Fibroblast of pulmonary artery (primary cell): ENCODE data around the gene ANKRD13C.

ENCODE experiments used
- DNase-seq: peaks from one replicate; pipeline ENCODE4 v3.0.0-alpha.2; 2010; ENCODE audit warnings: low read depth
- H3K4me3 ChIP-seq: replicated peaks from 2 replicates; pipeline ENCODE4 v1.5.1; 2011; ENCODE audit warnings: low read depth, mild to moderate bottlenecking, control low read depth, low read length, moderate library complexity
- TF ChIP-seq, protein P1 (sequence below): IDR thresholded peaks from 2 replicates; pipeline ENCODE4 v1.5.1; 2011; ENCODE audit warnings: mild to moderate bottlenecking, control low read depth, low read length, inconsistent platforms; ENCODE audit errors: missing control alignments

ANKRD13C gene

GRCh38 chr1:70336050-70336449 is 18.5 kb downstream of the ANKRD13C start:
- TF ChIP-seq, protein P1, sequence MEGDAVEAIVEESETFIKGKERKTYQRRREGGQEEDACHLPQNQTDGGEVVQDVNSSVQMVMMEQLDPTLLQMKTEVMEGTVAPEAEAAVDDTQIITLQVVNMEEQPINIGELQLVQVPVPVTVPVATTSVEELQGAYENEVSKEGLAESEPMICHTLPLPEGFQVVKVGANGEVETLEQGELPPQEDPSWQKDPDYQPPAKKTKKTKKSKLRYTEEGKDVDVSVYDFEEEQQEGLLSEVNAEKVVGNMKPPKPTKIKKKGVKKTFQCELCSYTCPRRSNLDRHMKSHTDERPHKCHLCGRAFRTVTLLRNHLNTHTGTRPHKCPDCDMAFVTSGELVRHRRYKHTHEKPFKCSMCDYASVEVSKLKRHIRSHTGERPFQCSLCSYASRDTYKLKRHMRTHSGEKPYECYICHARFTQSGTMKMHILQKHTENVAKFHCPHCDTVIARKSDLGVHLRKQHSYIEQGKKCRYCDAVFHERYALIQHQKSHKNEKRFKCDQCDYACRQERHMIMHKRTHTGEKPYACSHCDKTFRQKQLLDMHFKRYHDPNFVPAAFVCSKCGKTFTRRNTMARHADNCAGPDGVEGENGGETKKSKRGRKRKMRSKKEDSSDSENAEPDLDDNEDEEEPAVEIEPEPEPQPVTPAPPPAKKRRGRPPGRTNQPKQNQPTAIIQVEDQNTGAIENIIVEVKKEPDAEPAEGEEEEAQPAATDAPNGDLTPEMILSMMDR, result no peak
- no peak overlapping the region for H3K4me3 ChIP-seq
- DNase-seq, result no peak

GRCh38 chr1:70334436-70334835 is 20.1 kb downstream of the ANKRD13C start:
- DNase-seq, result no peak
- no peak overlapping the region for H3K4me3 ChIP-seq
- TF ChIP-seq, protein P1, result no peak

GRCh38 chr1:70333245-70333644 is 21.3 kb downstream of the ANKRD13C start:
- no peak for DNase-seq
- H3K4me3 ChIP-seq, result no peak overlapping the region
- TF ChIP-seq, protein P1, result no peak

DNA sequence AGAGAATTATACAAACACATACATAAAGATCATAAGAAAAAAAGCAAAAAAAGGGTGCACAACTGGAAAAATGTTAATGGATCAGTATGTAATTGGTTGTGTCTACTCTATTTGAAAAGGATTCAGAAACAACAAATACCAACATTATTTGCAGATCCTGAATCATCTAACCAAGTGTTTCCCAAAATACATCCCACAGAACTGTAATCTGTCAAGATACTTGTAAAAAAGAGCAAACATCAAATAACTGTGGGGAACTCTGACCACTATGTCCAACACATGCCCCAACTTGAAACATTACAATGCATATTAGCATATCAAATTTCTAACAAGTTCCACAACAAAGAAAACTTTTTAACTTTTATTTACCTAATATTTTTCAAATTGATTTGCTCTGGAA is 22.6 kb downstream of the ANKRD13C start:
- no peak for DNase-seq
- TF ChIP-seq, protein P1, result no peak

GRCh38 chr1:70327306-70328076 is 27.0 kb downstream of the ANKRD13C start:
- TF ChIP-seq, protein P1, result no peak
- no peak for DNase-seq
- H3K4me3 ChIP-seq, result no peak overlapping the region

More for the DNA sequence above, 22.6 kb downstream of the ANKRD13C start:
- no peak overlapping the region for H3K4me3 ChIP-seq

- TF ChIP-seq, protein P1, result no peak
- H3K4me3 ChIP-seq, result no peak overlapping the region
- no peak for DNase-seq
Observed at GRCh38 chr1:70324683-70325082, 29.8 kb downstream of the ANKRD13C start.

GRCh38 chr1:70319750-70320149 is 34.8 kb downstream of the ANKRD13C start:
- DNase-seq, result peak; percentile 18
- no peak overlapping the region for H3K4me3 ChIP-seq
- TF ChIP-seq, protein P1, result no peak
